ENCODE results near the gene ZNF236.

Gene ZNF236

DNA sequence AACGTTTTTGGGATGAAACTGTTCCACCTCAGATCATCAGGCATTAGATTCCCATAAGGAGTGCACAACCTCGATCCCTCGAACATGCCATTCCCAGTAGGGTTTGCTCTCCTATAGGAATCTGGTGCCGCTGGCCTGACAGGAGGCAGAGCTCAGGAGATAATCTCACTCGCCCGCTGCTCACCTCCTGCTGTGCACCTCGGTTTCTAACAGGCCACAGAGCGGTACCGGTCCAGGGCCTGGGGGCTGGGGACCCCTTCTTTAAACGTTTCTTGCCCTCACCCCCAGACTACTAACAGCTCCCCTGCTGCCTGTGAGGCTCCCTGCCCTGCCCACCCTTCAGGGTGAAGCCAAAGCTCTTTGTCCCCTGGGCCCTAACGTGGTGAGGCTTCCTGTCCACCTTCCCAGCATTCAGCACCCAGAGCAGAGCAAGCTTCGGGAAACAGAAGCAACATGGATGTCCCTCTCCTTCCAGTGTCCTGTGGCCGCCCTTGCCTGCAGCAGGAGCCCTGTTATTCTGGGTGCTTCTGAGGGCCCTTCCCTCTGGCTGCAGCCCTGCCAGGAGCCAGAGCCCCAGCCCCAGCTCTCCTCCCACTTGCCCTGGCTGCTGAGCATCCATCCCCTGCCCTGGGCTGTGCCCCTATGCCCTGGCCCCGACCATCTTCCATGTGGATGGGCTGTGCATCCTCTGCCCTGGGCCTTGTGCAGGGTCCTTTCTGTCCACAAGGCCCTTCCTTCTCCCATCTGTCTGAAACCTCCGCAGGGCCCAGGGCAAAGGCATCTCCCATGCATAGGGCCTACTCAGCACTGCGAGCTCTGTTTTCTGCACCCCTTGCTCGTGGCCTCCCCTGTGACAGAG, 170.1 kb downstream of the ZNF236 start:
- no peak for DNase-seq

DNA sequence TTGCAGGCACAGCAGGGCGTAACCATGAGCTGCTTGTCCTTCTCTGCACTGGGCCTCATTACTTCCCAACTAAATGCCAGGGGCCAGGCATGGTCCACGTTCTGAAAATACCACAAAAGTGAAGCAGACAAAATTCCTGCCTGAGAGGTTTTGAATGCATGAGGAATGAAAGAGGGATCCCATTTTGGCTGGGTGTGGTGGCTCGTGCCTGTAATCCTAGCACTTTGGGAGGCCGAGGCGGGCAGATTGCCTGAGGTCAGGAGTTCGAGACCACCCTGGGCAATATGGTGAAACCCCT, 170.7 kb downstream of the ZNF236 start:
- DNase-seq = no peak

DNA sequence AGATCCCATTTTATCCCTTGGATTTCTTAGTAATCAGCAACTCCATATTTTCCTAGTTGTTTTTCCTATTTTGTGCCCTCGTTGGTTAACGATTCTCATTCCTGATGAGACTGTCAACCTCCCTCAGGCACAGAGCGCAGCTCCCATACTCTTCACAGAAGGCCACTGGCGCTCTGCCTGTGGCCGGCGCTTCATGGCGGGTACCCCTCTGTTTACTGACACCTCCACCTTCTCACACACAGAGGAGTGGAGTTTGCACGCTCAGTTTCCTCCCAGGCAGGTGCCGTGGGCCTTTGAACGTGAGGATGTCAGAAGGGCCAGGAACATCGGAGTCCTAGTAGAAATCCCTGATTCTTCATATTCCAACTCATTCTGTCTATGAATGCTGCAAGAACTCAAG, 171.2 kb downstream of the ZNF236 start:
- DNase-seq = no peak

DNA sequence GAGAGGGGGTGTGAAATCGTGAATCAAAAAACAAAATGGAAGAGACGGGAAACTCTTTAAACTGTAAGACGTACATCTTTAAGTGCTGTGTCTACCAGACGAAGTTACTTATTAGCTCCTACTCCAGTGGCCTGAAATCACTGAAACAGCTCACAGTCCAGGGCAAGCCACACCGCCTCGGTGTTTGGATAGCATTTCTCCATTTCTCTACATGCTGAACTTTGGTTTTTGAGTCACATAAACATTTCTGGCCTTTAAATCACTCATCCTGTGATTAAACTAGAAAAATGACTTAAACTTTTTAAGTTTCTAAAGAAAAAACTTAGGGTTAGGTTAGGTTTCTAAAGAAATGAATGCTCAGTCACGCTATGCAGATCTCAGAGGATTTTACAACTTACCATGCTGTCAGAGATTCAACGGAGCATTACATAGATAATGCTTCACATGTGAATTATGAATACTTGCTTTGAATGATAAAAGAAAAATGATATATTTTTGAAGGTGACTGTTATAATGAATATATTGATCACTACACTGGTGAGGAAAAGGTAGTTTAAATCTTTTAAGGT, 171.8 kb downstream of the ZNF236 start:
- no peak for DNase-seq

DNA sequence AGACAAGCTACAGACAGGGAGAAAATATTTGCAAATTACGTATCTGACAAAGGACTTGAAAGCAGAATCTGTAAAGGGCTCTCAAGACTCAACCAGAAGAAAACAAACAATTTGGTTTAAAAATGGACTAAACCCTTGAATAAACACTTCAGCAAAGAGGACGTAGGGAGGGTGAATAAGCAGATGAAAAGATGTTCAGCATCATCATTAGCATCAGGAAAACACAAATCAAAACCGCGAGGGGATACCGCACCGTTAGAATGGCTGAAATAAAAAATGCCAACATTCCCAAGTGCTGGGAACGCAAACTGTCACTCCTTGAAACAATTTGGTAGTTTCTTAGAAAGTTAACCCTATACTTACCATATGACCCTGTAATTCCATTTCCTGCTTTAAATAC, 173.5 kb downstream of the ZNF236 start:
- DNase-seq = no peak

DNA sequence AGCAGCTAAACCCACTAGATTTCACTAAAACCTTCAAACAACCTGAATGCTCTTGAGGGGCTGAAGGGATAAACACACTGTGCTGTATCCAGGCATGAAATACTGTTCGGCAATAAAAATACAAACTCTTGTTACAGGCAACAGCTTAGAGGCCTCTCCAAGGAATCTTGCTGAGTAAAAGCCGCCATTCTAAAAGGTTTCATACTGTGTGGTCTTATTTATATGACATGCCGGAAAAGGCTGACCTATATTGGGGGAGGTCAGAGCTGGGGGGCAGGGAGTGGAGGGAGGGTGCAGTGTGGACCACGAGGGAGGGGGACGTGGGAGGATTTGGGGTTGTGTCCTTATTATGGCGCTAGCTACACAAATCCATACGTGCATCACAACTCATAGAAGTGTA, 174.1 kb downstream of the ZNF236 start:
- no peak for DNase-seq

DNA sequence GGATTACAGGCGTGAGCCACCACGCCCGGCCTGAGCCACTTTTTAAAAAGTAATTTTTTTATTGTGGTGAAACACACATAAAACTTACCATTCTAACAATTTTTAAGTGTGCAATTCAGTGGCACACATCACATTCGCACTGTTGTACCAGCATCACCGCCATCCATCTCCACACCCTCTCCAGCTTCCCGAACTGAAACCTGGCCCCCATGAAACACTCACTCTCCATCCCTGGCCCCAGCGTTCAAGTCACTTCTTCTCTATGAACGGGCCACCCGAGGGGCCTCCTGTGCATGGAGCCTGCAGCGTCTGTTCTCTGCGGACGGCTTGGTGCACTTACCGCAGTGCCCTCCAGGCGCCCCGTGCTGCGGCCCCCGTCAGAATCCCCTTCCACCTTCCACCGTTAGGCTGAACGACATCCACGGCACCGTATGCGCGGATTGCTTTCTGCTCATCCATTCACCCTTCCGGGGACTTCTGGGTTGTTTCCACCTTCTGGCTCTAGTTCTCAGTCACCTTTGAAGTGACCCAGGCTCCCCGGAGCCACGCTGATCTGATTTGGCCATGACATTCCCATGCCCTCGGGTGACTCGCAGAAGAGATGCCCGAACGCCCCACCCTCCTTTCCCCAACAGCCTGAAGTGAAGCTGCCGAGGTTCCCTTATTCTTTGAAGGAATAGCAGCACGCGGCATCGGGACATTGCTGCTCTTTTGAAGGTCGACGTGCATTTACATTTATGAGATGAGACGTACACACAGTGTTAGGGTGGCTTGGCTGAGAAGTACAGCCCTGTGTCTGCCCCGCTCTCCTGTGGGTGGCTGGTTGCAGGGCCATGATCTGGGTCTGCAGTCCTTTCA, 175.8 kb downstream of the ZNF236 start:
- DNase-seq = no peak

DNA sequence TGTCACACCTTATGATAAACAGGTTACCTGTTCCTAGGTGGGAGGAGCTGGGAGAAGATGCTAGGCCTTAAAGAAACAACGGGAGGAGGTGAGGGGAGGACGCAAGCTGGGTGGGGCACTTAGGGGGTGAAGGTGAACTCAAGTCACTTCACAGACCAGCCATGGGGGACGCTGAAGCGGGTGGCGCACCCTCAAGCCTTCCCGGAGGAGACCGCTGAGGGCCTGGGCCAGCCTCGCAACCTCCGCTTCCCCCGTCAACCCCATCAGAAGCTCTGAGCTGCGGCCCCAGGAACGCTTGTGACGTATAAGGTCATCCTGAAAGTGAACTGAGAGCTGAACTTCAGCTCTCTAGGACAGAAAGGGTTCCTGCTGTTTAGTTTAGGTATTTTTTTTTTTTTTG, 176.7 kb downstream of the ZNF236 start:
- no peak for DNase-seq

DNA sequence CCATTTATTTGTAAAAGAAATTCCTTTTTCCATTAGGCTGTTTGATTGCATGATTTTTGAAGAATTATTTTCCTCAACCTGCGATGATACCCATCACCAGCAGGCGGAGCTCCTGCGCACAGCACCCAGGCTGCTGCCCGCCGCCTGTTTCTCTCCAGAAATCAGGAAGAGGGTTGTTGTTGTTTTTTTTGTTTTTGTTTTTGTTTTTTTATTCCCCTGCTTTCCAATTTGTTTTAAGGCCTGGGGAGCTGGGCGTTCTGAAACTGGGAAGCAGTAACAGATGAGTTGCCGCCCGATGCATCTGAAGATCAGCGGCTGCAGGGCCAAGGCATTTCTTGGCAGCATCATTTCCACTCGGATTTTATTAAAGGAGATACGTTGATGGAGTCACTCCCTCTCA, 178.2 kb downstream of the ZNF236 start:
- DNase-seq = peak; percentile 36

DNA sequence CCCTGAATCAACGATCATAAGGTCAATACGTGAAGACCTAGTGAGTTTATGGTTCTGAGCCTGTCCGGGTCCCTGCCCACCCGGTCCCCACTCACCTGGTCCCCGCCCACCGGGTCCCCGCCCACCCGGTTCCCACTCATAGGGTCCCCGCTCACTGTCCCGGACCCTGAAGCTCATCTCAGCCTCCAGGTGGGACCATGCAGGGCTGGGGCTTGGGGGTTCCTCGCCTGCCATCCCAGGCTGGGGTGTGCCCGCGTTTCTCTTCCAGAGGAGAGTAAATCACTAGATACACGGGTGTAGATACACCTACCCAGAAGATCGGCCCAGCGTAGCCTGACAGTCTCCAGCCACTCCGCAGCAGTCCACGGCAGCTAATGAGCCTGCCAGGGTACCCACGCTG, 178.7 kb downstream of the ZNF236 start:
- DNase-seq = no peak

DNA sequence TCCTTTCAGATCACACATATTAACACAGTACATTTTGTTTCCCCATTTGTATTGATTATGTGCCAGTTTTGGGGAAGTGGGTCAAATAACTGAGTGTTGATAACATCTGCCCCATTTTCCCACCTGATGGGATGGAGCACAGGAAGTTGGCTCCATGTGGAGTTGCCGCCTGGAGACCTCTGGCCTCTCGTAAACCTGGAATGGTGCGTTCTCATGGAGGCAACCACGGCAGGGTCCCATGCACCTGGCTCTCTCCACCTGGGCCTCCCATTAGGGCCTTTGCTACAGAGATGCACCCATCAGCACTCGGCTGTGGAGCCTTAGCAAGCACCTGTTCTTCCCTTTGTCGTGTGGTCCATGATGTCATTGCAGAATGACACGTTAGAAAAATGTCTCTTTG, 179.6 kb downstream of the ZNF236 start:
- no peak for DNase-seq

DNA sequence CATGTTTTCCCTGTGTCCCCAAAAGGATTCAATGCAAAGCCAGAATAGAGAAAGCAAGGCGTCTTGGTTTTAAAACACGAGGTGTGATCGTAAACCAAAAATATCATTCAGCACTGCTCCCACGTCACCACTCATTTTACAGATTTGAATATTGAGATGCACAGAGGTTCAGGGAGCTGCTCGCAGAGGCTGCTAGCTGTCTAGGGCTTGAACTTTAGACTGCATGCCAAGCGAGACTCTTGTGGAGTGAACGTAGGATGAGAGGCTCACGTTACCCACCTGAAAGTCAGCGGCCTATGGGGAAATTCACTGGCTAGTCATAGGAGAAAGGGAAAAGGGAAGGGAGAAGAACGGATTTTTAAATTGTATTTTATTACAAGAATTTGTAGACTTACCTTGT, 180.1 kb downstream of the ZNF236 start:
- no peak for DNase-seq

DNA sequence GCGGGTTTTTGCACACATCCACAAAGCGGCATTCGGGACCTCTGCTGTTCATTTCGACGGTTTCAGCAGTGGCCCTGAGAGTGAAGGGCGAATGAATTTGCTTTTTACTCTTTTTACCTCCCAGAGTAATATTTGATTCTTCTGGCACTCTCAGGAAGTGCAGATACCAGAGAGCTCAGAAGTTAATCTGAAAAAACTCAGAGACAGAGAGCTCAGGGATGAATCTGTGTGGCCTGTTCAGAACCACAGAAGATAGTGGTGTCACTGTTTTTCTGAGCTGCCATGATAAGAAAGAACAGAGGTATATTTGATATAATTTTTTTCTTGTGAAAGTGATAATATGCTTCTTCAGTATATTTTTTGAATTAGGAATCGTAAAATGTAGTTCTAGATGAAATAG, 181.0 kb downstream of the ZNF236 start:
- DNase-seq = no peak

DNA sequence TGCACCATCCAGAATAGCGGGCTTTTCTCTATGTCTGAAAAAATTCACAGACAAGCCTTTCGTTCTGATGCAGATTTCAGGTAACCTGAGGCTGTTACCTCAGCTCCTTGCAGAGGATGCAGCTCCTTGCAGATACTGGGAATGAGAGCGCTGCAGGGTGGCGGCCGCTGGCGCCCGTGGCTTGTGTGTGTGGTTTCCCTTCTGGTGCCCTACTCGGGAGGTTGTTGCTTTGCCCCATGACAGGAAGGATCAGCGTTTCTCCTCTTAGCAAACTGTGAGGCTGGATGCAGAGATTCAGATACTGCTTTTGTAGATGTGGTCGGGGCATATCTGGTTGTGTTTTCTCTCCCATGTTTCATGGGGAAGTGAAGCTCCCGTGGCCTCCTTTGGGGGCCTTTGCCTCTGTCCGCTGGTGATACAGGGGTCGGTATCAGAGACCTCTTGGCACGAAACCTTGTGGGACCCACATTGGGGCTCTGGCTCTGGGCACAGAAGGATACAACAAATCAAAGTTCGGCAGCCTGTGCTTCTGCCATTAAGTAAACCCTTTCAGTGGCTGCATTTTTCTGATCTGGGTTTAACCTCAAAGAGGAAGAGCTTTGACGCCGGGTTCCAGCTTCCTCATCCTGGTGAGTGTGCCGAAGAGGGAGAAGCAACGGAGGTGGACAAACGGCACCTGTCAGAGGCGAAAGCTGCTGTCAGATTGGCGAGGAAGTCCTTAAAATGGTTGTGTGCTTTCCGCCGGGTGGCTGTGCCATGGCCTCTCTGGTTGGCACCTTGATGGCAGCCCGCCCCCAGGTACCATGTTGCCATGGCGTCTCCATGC, 182.4 kb downstream of the ZNF236 start:
- no peak for DNase-seq

DNA sequence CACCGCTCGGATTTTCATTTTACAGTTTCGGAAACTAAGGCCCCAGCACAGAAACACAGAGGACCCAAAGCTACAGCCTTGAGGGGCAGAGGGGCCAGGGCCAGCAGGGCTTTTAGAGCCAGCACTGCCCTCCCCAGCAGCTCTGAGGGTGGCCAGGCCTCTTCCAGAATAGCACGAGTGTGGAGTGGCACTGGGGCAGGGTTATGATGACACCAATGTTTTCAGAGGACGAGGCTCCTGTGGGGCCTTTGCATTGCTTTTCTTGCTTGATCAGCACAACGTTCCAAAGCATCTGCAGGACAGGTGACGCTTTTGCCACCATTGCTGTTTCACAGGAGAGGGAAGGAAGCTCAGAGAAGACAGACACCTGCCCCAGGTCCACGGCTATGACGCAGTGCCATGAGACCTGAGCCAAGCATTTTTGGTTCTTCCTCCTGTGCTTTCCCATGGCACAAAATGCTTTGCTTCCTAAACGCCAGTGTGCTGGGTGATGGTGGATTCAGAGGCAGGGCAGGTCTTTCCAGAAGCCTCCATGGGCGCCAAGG, 183.4 kb downstream of the ZNF236 start:
- no peak for DNase-seq

DNA sequence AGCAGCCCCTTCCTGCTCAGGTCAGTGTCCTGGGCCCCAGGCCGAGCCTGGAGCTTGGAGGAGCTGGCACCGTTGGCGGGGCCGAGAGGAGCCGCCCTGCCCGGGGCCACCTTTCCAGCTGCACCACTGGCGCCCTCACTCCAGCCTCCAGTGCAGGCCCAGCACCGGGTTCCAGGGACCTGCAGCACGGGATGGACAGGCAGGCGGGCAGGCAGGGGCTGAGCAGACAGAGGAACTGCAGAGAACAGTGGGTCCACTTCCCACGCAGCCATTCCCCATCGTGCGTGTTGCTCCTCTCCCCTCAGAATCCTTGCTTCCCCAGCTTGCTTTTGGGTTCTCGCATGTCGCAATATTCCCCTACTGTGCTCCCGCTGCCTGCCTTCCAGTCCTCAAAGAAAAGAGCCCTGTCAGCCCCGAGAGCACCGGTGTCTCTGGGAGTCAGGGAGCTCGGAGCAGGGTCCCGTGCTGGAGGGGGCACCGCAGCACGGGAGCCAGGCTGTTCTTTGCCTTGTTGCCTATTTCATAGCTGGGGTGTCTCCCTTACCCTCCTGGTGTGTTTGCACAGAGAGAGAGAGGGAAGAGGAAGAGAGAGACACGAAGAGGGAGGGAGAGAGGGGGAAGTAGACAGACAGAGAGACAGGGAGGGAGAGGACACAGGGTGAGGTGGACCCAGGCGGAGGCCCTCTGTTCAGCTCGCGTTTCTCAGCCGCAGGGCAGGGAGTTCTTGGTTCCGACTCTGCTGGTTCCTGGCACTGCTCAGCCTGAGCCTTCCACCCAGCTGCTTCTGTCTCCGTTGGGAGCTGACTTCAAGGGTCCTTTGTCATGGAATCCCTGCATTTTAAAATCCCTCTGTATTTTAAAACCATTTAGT, 184.2 kb downstream of the ZNF236 start:
- DNase-seq = no peak

DNA sequence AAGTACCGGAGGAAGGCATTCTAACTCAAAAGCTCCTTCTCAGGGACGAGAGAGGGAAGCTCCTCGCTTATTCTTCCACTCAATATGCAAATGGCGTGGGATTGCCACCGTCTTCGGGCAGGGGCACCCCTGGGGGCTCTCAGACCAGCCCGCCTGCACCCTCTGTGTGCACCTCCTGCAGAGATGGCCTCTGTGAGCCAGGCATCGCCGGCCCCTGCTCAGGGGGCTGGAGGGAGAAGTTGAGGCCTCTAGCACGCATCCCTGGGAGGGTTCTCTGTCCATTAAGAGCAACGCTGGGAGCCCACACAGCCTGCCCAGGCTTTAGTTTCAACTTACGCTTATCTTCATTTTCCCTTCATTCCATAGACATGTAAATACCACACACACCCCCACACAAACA, 184.9 kb downstream of the ZNF236 start:
- DNase-seq = no peak

DNA sequence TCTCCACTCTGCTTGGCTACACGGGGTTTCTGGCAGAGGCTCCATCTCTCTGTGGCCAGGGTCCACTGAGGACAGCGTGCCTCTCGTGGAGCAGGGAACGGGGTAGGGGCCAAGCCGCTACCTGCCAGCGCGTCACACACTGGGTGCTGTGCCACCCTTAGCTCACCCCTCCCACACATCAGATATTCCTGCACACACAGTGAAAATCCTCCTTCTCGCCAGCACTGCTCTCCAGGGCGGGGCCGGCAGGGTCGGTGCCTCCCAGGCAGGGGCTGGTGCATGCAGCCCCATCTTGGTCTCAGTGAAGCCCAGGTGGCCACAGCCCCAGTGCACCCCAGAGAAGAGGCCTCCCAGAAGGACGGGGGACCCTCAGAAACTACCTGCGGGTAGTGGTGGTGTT, 185.6 kb downstream of the ZNF236 start:
- no peak for DNase-seq

DNA sequence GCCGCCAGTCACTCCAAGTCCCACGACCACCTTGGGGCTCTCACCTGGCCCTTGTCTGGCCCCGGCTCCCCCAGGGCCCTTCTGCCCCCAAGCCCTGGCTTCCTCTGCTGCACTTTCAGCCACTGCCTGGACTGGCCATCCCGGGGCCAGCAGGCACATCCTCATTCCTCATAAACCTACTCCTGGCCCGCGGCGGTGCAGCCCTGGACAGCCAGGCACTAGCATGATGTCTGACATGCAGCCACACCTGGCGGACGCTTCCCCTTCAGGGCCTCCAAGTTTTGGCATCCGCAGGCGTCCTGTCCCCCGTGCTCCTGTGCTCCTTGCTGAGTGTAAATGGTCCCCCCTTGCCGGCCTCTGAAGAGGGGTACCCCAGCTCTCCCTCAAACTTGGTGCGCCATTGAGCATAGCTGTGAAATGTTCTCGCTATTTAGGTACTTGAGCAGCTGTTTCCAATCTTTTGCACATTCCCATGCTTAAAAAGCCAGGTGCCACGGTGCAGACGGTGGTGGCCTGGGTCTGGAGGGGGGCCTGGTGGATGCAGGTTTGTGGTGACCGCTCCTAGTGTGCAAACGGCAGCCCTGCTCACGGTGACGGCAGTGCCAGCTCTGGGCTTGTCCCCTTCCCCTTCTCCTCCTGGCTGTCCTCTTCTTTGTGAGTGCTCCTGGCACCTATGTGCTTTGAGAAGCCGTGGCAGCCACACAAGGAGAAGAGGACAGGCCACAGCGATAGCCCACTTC, 186.4 kb downstream of the ZNF236 start:
- no peak for DNase-seq

DNA sequence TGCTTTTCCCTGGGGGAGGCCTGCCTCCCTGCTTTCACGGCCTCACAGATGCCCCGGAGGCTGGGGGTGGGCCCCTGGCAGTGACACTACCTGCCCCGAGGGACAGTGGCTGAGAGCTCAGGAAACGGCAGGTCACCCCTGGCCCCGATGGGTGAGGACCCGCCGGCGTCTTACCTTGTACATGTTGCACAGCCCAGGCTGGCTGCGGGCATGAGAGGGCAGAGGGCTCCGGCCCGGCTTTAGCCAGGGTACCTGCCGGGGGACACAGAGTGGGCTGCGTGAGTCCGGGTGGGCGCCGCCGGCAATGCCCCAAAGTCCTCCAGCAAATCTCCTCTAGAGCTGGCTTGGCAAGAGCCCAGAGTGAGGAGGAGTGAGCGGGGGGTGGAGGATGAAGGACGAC, 187.3 kb downstream of the ZNF236 start:
- DNase-seq = no peak

DNA sequence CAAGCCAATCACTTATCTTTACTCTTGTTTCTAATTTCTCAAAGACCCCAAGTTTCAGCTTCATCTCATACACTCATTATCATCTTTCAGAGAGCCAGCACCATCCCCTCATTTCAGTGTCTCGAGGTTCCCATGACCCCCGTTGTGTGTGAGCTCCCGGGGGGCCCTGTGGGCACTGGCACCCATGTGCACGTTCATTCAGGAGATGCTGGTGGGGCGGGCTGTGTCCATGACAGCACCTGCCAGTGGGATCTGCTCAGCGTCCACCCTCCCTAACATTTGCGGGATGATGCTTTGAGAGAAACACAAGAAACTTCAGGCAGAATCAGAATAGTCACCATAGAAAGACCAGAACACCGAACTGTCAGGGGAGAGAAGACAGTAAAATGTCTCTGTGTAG, 189.8 kb downstream of the ZNF236 start:
- no peak for DNase-seq
